ENCODE measurements around the gene AKNA.

AKNA gene

GRCh38 chr9:114316605-114317230 is 71.1 kb downstream of the AKNA start:
- no peak for DNase-seq

- no peak for DNase-seq
These were observed 71.9 kb downstream of the AKNA start for GRCh38 chr9:114315723-114316363.

DNA sequence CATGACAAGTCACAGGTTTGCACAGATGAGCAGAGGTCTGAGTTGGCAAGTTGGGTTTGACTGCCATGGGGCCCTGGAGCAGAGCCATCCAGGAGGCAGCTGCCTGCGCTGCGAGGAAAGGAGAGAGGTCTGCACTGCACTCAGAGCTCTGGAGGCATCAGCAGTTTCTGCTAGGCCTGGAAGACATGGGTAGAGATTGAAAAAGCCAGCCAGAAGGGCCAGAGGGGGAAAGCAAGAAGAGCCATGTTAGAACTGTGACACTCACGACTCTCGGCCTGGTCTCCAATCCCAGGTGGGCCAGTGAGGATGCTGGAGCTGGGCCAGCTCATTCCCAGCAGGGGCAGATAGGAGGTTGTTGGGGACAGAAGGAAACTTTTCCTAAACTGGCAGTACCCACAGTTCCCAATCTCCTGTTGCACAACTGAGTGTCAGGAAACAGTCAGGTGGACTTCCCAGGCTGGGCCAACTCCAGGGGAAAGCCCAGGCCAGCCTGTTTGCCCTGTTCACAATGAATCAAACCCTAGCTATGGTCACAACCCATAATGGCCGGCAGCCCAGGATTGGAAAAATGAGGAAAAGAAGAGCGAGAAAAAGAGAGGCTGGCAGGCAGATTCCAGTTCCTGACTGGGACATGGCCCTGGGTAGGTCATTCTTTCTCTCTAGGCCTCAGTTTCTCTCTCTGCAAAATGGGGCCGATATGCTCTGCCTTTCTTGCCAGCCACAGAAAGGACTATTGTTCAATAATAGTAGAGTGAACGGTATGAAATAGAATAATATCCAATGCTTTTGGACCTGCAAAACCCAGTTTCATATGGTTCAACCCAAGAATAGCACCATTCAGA is 72.7 kb downstream of the AKNA start:
- DNase-seq: no peak

GRCh38 chr9:114314256-114314867 is 73.4 kb downstream of the AKNA start:
- no peak for DNase-seq

DNA sequence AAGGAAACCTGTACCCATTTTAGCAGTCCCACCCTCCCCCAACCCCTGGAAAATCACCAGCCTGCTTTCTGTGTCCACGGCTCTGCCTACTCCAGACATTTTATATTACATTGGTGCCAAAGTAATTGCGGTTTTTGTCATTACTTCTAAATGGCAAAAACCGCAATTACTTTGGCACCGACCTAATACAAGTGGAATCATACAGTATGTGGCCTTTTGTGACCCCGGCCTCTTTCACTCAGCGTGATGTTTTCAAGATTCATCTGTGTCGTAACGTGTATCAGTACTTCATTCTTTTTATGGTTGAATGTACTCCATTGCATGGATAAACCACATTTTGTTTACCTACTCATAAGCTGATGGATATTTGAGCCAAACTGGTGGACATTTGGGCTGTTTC is 74.6 kb downstream of the AKNA start:
- no peak for DNase-seq

- DNase-seq: no peak
These were observed 75.3 kb downstream of the AKNA start for GRCh38 chr9:114312513-114312875.

GRCh38 chr9:114311571-114312512 is 75.9 kb downstream of the AKNA start:
- no peak for DNase-seq

- DNase-seq: no peak
These were observed 77.0 kb downstream of the AKNA start for GRCh38 chr9:114310471-114311450.

GRCh38 chr9:114309096-114309495 is 78.7 kb downstream of the AKNA start:
- DNase-seq: no peak

DNA sequence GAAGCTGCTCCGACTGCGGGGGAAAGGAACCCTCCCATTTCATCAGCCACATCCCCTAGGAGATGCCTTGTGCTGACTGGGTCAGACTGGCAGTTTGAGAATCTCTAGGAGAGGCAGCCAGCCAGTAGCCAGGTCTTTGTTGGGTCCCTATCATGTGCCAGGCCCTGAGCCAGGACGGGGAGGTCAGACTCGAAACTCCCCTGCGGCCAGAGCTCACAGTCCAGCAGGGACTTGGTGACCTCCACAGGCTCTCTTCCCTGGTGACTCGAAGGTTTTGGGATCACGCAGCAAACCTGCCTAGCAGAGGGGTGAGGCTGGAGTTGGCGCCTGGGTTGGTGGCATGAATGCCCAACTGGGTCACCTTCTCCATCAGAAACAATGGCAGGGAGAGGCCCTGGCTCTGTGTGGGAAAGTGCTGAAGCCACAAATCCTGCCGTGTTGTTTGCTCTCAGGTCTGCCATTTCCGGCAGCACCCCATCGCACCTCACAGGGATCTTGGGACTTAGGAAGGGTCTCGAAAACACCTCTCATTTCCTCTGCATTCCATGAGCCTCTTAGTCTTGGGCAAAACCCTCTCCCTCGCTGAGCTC is 79.3 kb downstream of the AKNA start:
- no peak for DNase-seq

DNA sequence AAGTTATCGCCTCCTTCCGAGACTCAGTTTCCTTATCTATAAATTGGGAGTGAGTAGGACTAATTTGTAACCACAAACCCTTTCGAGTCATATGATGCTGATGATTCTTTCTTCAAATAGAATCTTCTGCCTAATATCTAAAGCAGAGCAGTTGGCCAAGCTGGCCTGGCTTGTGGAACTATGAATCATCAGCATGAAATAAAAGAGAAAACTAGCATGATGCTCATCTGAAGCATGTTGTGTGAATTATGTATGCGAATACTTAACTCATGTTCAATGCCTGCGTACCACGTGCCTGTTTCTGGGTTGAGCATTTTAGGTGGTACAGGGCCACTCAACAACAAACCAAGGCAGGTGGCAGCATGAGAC is 79.9 kb downstream of the AKNA start:
- DNase-seq: no peak

DNA sequence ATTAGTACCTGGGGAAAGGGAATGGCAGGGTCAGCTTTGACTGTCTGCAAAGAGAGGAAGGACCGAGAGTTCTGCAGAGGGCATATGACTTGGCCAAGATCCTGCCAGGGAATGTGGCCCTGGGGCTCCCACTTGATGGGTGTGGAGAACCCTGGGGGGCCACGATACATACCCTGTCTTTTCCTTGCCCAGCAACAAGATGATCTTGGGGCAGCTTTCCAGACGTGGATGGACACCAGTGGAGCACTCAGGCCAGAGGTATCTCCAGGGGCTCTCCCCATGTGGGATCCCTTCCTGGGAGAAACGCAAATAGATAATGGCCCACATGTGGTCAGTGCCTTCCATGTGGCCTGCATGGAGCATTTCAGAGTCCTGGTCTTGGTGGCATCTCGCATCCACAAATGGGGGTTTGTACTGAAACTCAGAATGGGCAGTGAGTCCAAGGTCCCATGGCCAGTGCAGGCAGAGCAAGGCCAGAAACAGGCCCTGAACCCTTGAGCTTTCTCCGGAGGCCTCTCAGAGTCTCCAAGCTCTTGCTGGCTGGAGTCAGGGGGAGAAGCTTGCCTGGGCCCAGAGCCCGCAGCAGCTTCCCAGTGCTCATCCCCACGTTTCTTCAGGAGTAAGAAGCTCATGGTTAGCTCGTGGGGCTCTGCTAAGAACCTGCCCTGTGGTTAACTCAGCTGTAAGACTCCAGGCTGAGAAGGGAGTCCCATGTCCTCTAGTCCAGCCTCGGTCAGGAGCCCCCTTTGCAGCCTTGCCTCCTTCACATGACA is 83.2 kb downstream of the AKNA start:
- DNase-seq: no peak

DNA sequence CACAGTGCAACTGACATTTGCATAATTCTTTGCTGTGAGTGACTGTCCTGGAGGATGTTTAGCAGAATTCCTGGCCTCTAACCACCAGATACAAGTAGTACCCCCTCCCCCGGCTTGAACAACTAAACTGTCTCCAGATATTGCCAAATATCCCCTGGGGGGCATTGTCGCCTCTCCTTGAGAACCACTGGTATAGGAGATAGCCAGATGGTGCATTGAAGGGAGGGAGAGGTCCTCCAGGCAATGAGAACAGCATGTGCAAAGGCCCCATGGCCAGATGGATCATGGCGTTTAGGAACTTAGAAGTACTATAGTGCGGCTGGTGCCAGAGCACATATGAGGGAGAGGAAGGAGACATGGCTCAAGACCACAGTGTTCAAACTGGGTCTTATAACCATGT is 83.8 kb downstream of the AKNA start:
- DNase-seq: no peak

DNA sequence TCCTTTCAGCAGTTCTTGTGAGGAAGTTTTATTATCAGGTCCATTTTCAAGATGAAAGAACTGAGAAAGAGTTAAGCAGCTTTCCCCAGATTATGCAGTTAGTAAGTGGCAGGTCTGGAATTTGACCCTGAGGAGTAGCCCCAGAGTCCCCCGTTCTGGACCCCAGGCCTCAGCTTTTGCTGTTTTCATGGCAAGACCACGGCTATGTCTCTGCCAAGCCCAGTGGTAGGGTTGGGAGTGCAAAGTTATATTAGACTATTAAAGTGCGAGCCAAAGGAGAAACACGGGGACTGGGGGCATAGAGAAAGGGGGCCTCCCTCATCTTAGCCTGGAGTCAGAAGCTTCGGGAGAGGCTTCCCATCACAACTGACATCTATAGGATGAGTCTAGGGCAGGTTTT is 84.2 kb downstream of the AKNA start:
- no peak for DNase-seq

DNA sequence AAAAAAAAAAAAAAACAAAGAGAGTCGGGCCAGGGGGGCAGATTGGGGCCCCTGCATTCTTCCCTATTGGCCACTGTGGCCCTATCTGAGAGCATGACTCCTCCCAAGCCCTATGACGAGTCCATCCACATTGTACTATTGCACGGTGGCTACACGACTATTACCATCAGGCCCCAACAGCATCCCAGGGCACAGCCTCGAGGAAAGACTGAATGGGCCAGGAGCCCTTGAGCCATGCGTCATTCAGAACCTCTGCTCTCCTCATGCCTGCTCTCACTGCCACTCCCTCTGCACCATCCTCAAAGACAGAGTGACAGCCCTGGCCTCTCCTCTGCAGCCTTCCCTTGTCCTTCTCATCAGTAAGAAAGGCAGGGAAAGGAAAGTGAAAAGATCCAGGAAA is 85.1 kb downstream of the AKNA start:
- no peak for DNase-seq

- no peak for DNase-seq
These were observed 85.8 kb downstream of the AKNA start for GRCh38 chr9:114301798-114302565.

DNA sequence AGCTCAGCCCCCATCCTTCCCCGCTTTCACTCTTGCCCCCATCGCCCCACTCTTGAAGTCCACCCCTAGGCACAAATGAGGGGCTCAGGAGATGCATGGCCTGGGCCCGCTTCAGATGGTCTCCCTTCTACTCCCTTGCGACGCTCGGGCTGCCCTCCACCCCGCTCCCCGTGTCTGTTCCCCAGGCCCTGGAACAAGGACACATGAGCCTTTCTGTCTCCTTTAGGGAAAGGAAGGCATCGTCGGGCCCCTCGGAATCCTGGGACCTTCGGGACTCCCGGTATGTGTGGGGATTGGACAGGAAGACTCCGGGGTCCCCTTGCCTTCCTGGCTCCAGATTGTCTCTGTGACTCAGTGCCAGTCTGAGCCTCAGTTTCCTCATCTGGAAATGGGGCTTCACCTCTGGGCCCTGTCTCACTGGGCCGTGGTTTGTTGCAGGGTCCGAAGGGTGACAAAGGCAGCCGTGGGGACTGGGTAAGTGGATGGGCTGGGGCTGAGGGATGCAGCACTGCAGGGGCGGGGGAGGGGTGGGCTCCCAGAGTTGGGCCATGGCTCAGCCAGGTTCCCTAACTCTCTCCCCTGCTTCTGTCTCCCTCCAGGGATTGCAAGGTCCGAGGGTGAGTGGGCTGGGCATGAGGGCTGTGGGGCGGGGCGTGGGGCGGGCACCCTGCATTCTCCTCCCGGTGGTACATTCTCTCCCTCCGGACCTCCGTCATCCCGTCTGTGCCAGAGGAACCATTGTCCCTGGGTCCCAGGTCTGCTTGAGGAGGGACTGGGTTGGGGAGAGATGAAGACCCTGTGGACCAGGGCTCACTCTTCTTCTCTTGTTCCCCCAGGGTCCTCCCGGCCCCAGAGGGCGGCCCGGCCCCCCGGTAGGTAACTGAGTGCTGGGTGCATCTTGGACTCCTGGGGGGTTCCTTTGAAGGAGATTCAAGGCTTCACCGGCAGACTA is 86.7 kb downstream of the AKNA start:
- no peak for DNase-seq
